HepG2 (cell line): ENCODE measurements around the gene RHBDD3. TPM values are rescaled to one million over a fixed set of nuclear protein-coding genes. Genes with fewer than 3 reads are reported as not detected.

ENCODE experiments used
- ATAC-seq: fragments of 200-7000 bp; cut with Tn5 transposase; 3 replicates; pipeline ENCODE4 v1.9.1; 2020; ENCODE audit warnings: mild to moderate bottlenecking, moderate library complexity
- BruUV-seq: library from RNA; stranded (reverse); fragments of 400-500 nt; replicated peaks from 2 replicates; lab custom pipeline; 2021; lab: Mats Ljungman, UMichigan
- CTCF ChIA-PET: fragments of 300-600 bp; formaldehyde crosslinking; extraction: SDS; loops from one replicate; lab custom pipeline; 2021; ENCODE audit warnings: low total read pairs, inconsistent platforms, low intra/inter-chr PET ratio; lab: Yijun Ruan, JAX
- POLR2A ChIA-PET: fragments of 350-600 bp; sonication (Branson Sonifier 250); formaldehyde crosslinking; loops from one replicate; lab custom pipeline; 2020; ENCODE audit warnings: antibody characterized with exemption, inconsistent platforms; lab: Yijun Ruan, JAX
- DNase-seq: peaks from one replicate; pipeline ENCODE4 v3.0.0-alpha.2; 2015; ENCODE audit warnings: low spot score
- FAIRE-seq: peaks from 3 replicates; lab custom pipeline; 2011; peaks lifted over from hg19 to GRCh38; lab: Jason Lieb, UNC
- H2AFZ ChIP-seq: one replicate; pipeline ENCODE4 v1.6.1; 2011; ENCODE audit warnings: low read length, inconsistent platforms
- H3K27ac ChIP-seq: fragments of 300-600 bp; 3 replicates; pipeline ENCODE4 v1.8.0; 2011; ENCODE audit warnings: mixed run types, mild to moderate bottlenecking, mixed read lengths, low read length, inconsistent platforms; ENCODE audit not compliant: insufficient read depth; ENCODE audit errors: extremely low read length
- H3K27me3 ChIP-seq, 2 experiments: fragments of 200-600 bp in 1 of 2; 2 replicates in 1 of 2; 3 replicates in 1 of 2; pipeline versions ENCODE4 v1.6.0 to v1.8.0; 2011; ENCODE audit warnings: low read length in 2 of 2, mild to moderate bottlenecking in 2 of 2, moderate library complexity in 2 of 2, inconsistent platforms in 1 of 2; ENCODE audit not compliant: insufficient read depth in 2 of 2, control insufficient read depth in 1 of 2
- H3K36me3 ChIP-seq, 2 experiments: fragments of 200-600 bp in 1 of 2; replicated peaks in 1 of 2; 2 replicates in 1 of 2; 3 replicates in 1 of 2; pipeline versions ENCODE4 v1.5.1 to v1.8.0; 2011; ENCODE audit warnings: low read length in 2 of 2, inconsistent platforms in 1 of 2; ENCODE audit not compliant: insufficient read depth in 2 of 2, control insufficient read depth in 1 of 2
- H3K4me1 ChIP-seq: 2 replicates; pipeline ENCODE4 v1.5.1; 2012; ENCODE audit warnings: low read length, inconsistent platforms; ENCODE audit not compliant: insufficient read depth
- H3K4me2 ChIP-seq: 2 replicates; pipeline ENCODE4 v1.6.0; 2011; ENCODE audit warnings: low read depth, low read length, inconsistent platforms
- H3K4me3 ChIP-seq, 3 experiments: fragments of 200-600 bp in 1 of 3; sonication (generic), shearing (Covaris generic) in 1 of 3; replicated peaks in 1 of 3; 2 replicates each; pipeline ENCODE4 v1.5.1; 2011 to 2016; ENCODE audit warnings: low read length in 3 of 3, inconsistent platforms in 2 of 3, low read depth in 2 of 3, mild to moderate bottlenecking in 2 of 3, control low read depth in 1 of 3, mixed read lengths in 1 of 3; ENCODE audit not compliant: insufficient read depth in 1 of 3
- H3K79me2 ChIP-seq: one replicate; pipeline ENCODE4 v1.6.1; 2011; ENCODE audit warnings: low read length, inconsistent platforms; ENCODE audit not compliant: insufficient read depth
- H3K9ac ChIP-seq: 2 replicates; pipeline ENCODE4 v1.6.0; 2011; ENCODE audit warnings: mild to moderate bottlenecking, low read depth, low read length, inconsistent platforms; ENCODE audit not compliant: insufficient read depth
- H3K9me3 ChIP-seq: 2 replicates; pipeline ENCODE4 v1.5.1; 2012; ENCODE audit warnings: mild to moderate bottlenecking, low read length
- H4K20me1 ChIP-seq: 2 replicates; pipeline ENCODE4 v1.6.0; 2011; ENCODE audit warnings: inconsistent platforms, mild to moderate bottlenecking, low read length, moderate library complexity; ENCODE audit not compliant: insufficient read depth
- RAD21 ChIP-seq: fragments of 450-650 bp; formaldehyde crosslinking; IDR thresholded peaks from 2 replicates; pipeline ENCODE4 v1.5.0; 2020; ENCODE audit warnings: mild to moderate bottlenecking
- SIX1 ChIP-seq: sonication (generic); formaldehyde crosslinking; IDR thresholded peaks from 2 replicates; pipeline ENCODE4 v1.4.0; 2020; ENCODE audit warnings: missing genetic modification reagents, borderline replicate concordance
- ZNF136 ChIP-seq: sonication (generic); formaldehyde crosslinking; IDR thresholded peaks from 2 replicates; pipeline ENCODE4 v1.8.1; 2022; ENCODE audit warnings: low read depth, mild to moderate bottlenecking, moderate library complexity, missing genetic modification reagents
- ZNF430 ChIP-seq: sonication (generic); formaldehyde crosslinking; IDR thresholded peaks from 2 replicates; pipeline ENCODE4 v1.9.0; 2021; ENCODE audit warnings: mild to moderate bottlenecking, missing genetic modification reagents
- WGBS: methylation state at CpG from one replicate; pipeline ENCODE4 v1.1.6; 2017; ENCODE audit warnings: low lambda C conversion rate; 5-methylcytosine and 5-hydroxymethylcytosine counted together
- in situ Hi-C: cut with HindIII; loops from 2 replicates; pipeline ENCODE4 v1.10.0; 2017; ENCODE audit warnings: low pct_unique_long_range_greater_than_20kb; ENCODE audit not compliant: extremely low pct_ligation_motif_present
- intact Hi-C: fragments of 100-400 bp; cut with micrococcal nuclease; formaldehyde crosslinking; loops from one replicate; pipeline ENCODE4 v1.10.0; 2022; ENCODE audit not compliant: unreplicated experiment
- polyA plus RNA-seq, 8 experiments: library from polyadenylated mRNA; depleted of rRNA in 3 of 8; stranded (reverse) in 7 of 8; unstranded in 1 of 8; fragments of >200 nt; fragmentation: Illumina TruSeq in 4 of 8; extraction: Trizol in 4 of 8; gene quantifications; 2 replicates each; pipeline versions ENCODE4 v1.2.1 to v1.2.3, GENCODE V29; 2011 to 2016; ENCODE audit warnings: low read depth in 4 of 8, missing spikeins in 1 of 8, mixed read lengths in 1 of 8; ENCODE audit not compliant: insufficient read depth in 1 of 8
- total RNA-seq, 5 experiments: library from RNA; depleted of rRNA; stranded (reverse); fragments of >200 nt; fragmentation: Illumina TruSeq; extraction: Trizol; gene quantifications; 2 replicates each; pipeline ENCODE4 v1.2.3, GENCODE V29; 2016; ENCODE audit warnings: low read depth in 1 of 5
- TF ChIP-seq, protein P1 (sequence below): sonication (generic); formaldehyde crosslinking; IDR thresholded peaks from 2 replicates; pipeline ENCODE4 v1.8.1; 2022; ENCODE audit warnings: mild to moderate bottlenecking, missing genetic modification reagents
- TF ChIP-seq, protein P2 (sequence below): sonication (generic); formaldehyde crosslinking; IDR thresholded peaks from 2 replicates; pipeline ENCODE4 v1.4.0; 2020; ENCODE audit warnings: missing genetic modification reagents

Gene RHBDD3
- total and polyA plus RNA-seq, 2 of the 13 experiments (the other 11 are each of a cell fraction or from before 2014, with no cell fraction given) = 12.1 to 26.7 TPM

- FAIRE-seq (no peak), ATAC-seq (no peak), DNase-seq (no peak)
- CTCF ChIA-PET = no interaction called here
- POLR2A ChIA-PET = no interaction called here
- H3K79me2 ChIP-seq = no peaks in the 10 kb centered on the region
- H3K36me3 ChIP-seq = no peaks in the 10 kb centered on the region
- no TSS peak for BruUV-seq
- 0 out of 2 replicates have a peak overlapping the region, but pooled peaks have one; percentile 3 for H3K9ac ChIP-seq
- no peaks in the 10 kb centered on the region for H3K27me3 ChIP-seq
- intact Hi-C loops = no loop called here
- peaks cover 11% of the 10 kb centered on the region for H3K4me1 ChIP-seq
- WGBS = 53% methylated on average over 12 of the region's 14 CpGs
- H3K27ac ChIP-seq = no peak overlapping the region
- H2AFZ ChIP-seq = no peak overlapping the region
- 0 out of 2 replicates have a peak overlapping the region, but pooled peaks have one; percentile 32 for H3K4me2 ChIP-seq
- TF ChIP-seq ZNF430 (CRISPR knock-in tag) (no peak), SIX1 (CRISPR knock-in tag) (no peak), ZNF136 (CRISPR knock-in tag) (no peak), RAD21 (CRISPR knock-in tag) (no peak)
- TF ChIP-seq, protein P1, sequence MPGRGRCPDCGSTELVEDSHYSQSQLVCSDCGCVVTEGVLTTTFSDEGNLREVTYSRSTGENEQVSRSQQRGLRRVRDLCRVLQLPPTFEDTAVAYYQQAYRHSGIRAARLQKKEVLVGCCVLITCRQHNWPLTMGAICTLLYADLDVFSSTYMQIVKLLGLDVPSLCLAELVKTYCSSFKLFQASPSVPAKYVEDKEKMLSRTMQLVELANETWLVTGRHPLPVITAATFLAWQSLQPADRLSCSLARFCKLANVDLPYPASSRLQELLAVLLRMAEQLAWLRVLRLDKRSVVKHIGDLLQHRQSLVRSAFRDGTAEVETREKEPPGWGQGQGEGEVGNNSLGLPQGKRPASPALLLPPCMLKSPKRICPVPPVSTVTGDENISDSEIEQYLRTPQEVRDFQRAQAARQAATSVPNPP (CRISPR knock-in tag) = no peak
- TF ChIP-seq, protein P2, sequence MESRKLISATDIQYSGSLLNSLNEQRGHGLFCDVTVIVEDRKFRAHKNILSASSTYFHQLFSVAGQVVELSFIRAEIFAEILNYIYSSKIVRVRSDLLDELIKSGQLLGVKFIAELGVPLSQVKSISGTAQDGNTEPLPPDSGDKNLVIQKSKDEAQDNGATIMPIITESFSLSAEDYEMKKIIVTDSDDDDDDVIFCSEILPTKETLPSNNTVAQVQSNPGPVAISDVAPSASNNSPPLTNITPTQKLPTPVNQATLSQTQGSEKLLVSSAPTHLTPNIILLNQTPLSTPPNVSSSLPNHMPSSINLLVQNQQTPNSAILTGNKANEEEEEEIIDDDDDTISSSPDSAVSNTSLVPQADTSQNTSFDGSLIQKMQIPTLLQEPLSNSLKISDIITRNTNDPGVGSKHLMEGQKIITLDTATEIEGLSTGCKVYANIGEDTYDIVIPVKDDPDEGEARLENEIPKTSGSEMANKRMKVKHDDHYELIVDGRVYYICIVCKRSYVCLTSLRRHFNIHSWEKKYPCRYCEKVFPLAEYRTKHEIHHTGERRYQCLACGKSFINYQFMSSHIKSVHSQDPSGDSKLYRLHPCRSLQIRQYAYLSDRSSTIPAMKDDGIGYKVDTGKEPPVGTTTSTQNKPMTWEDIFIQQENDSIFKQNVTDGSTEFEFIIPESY (CRISPR knock-in tag) = peak; percentile 42; the same call in 1 of the 2 replicates
- TF ChIP-seq, all 625 proteins: peak for 1
- in situ Hi-C loops = loop anchor here (10.0 kb wide), 1 partner anchor 389 kb away; no protein-coding TSS in a partner anchor
- H4K20me1 ChIP-seq = no peaks in the 10 kb centered on the region
- no peak overlapping the region; a peak in 1 of 6 replicates for H3K4me3 ChIP-seq
- H3K9me3 ChIP-seq = no peaks in the 10 kb centered on the region
Measured at GRCh38 chr22:29253561-29254285, 14.1 kb downstream of the RHBDD3 start.
